ENCODE data around the gene ARHGAP6.

Gene ARHGAP6

GRCh38 chrX:11185861-11186260 is 479.9 kb downstream of the ARHGAP6 start:
- Mint-ChIP-seq H3K9me3 (no peaks in the 10 kb centered on the region), H3K27ac (no peak overlapping the region), H3K36me3 (ENCODE audit: low read depth) (no peaks in the 10 kb centered on the region), H3K4me1 (ENCODE audit: low read depth) (no peaks in the 10 kb centered on the region), H3K4me3 (no peak overlapping the region), H3K27me3 (no peaks in the 10 kb centered on the region)
- intact Hi-C loops (cut with micrococcal nuclease) = no loop called here

GRCh38 chrX:11180571-11180970 is 485.1 kb downstream of the ARHGAP6 start:
- Mint-ChIP-seq H3K4me1 (ENCODE audit: low read depth) (no peaks in the 10 kb centered on the region), H3K36me3 (ENCODE audit: low read depth) (no peaks in the 10 kb centered on the region), H3K27ac (no peak overlapping the region), H3K27me3 (no peaks in the 10 kb centered on the region), H3K4me3 (no peak overlapping the region), H3K9me3 (no peaks in the 10 kb centered on the region)
- intact Hi-C loops (cut with micrococcal nuclease) = no loop called here

GRCh38 chrX:11172415-11172814 is 493.3 kb downstream of the ARHGAP6 start:
- intact Hi-C loops (cut with micrococcal nuclease) = no loop called here
- Mint-ChIP-seq H3K36me3 (ENCODE audit: low read depth) (no peaks in the 10 kb centered on the region), H3K27ac (no peak overlapping the region), H3K9me3 (no peaks in the 10 kb centered on the region), H3K4me1 (ENCODE audit: low read depth) (peaks cover 6% of the 10 kb centered on the region), H3K27me3 (no peaks in the 10 kb centered on the region), H3K4me3 (no peak overlapping the region)

- H3K27me3 Mint-ChIP-seq = no peaks in the 10 kb centered on the region
- peaks cover 6% of the 10 kb centered on the region for H3K4me1 Mint-ChIP-seq (ENCODE audit: low read depth)
- no peak overlapping the region for H3K27ac Mint-ChIP-seq
- intact Hi-C loops (cut with micrococcal nuclease) = no loop called here
- no peaks in the 10 kb centered on the region for H3K9me3 Mint-ChIP-seq
- no peaks in the 10 kb centered on the region for H3K36me3 Mint-ChIP-seq (ENCODE audit: low read depth)
- no peak overlapping the region for H3K4me3 Mint-ChIP-seq
Measured at GRCh38 chrX:11171956-11172355, 493.8 kb downstream of the ARHGAP6 start.

- Mint-ChIP-seq H3K4me3 (no peak overlapping the region), H3K4me1 (ENCODE audit: low read depth) (no peaks in the 10 kb centered on the region), H3K27ac (no peak overlapping the region), H3K36me3 (ENCODE audit: low read depth) (no peaks in the 10 kb centered on the region), H3K9me3 (no peaks in the 10 kb centered on the region), H3K27me3 (no peaks in the 10 kb centered on the region)
- intact Hi-C loops (cut with micrococcal nuclease) = no loop called here
Measured at GRCh38 chrX:11164433-11164832, 501.3 kb downstream of the ARHGAP6 start.

GRCh38 chrX:11159149-11159548 is 506.6 kb downstream of the ARHGAP6 start:
- H3K27me3 Mint-ChIP-seq = no peaks in the 10 kb centered on the region
- H3K36me3 Mint-ChIP-seq (ENCODE audit: low read depth) = no peaks in the 10 kb centered on the region
- no peak overlapping the region for H3K4me3 Mint-ChIP-seq
- no peaks in the 10 kb centered on the region for H3K4me1 Mint-ChIP-seq (ENCODE audit: low read depth)
- H3K9me3 Mint-ChIP-seq = no peaks in the 10 kb centered on the region
- no peak overlapping the region for H3K27ac Mint-ChIP-seq
- intact Hi-C loops (cut with micrococcal nuclease) = no loop called here

- no peak overlapping the region for H3K4me3 Mint-ChIP-seq
- no peaks in the 10 kb centered on the region for H3K27me3 Mint-ChIP-seq
- no peaks in the 10 kb centered on the region for H3K9me3 Mint-ChIP-seq
- no peak overlapping the region for H3K27ac Mint-ChIP-seq
- H3K36me3 Mint-ChIP-seq (ENCODE audit: low read depth) = no peaks in the 10 kb centered on the region
- intact Hi-C loops (cut with micrococcal nuclease) = no loop called here
- no peaks in the 10 kb centered on the region for H3K4me1 Mint-ChIP-seq (ENCODE audit: low read depth)
Measured at GRCh38 chrX:11151799-11152559, 513.7 kb downstream of the ARHGAP6 start.

- no peaks in the 10 kb centered on the region for H3K4me1 Mint-ChIP-seq (ENCODE audit: low read depth)
- no peaks in the 10 kb centered on the region for H3K9me3 Mint-ChIP-seq
- H3K27me3 Mint-ChIP-seq = no peaks in the 10 kb centered on the region
- intact Hi-C loops (cut with micrococcal nuclease) = loop anchor here (5.0 to 10.0 kb wide), 2 partner anchors 236 to 299 kb away; no protein-coding TSS in a partner anchor
- no peaks in the 10 kb centered on the region for H3K36me3 Mint-ChIP-seq (ENCODE audit: low read depth)
- no peak overlapping the region for H3K27ac Mint-ChIP-seq
- H3K4me3 Mint-ChIP-seq = no peak overlapping the region
Measured at GRCh38 chrX:11148401-11148800, 517.3 kb downstream of the ARHGAP6 start.

GRCh38 chrX:11146411-11146810 is 519.3 kb downstream of the ARHGAP6 start:
- H3K27ac Mint-ChIP-seq = no peak overlapping the region
- no peaks in the 10 kb centered on the region for H3K4me1 Mint-ChIP-seq (ENCODE audit: low read depth)
- no peak overlapping the region for H3K4me3 Mint-ChIP-seq
- H3K27me3 Mint-ChIP-seq = peaks cover 1% of the 10 kb centered on the region
- no peaks in the 10 kb centered on the region for H3K36me3 Mint-ChIP-seq (ENCODE audit: low read depth)
- H3K9me3 Mint-ChIP-seq = no peaks in the 10 kb centered on the region
- intact Hi-C loops (cut with micrococcal nuclease) = loop anchor here (5.0 to 10.0 kb wide), 2 partner anchors 238 to 301 kb away; no protein-coding TSS in a partner anchor

GRCh38 chrX:11143931-11144678 is 521.6 kb downstream of the ARHGAP6 start:
- Mint-ChIP-seq H3K4me3 (no peak overlapping the region), H3K36me3 (ENCODE audit: low read depth) (no peaks in the 10 kb centered on the region), H3K27me3 (peaks cover 11% of the 10 kb centered on the region), H3K27ac (no peak overlapping the region), H3K4me1 (ENCODE audit: low read depth) (no peaks in the 10 kb centered on the region), H3K9me3 (no peaks in the 10 kb centered on the region)
- intact Hi-C loops (cut with micrococcal nuclease) = loop anchor here (2.0 to 10.0 kb wide), 2 partner anchors 241 to 387 kb away; no protein-coding TSS in a partner anchor

GRCh38 chrX:11138498-11139390 is 527.0 kb downstream of the ARHGAP6 start:
- intact Hi-C loops (cut with micrococcal nuclease) = loop anchor here (10.0 kb wide), 1 partner anchor 414 kb away; no protein-coding TSS in a partner anchor
- H3K36me3 Mint-ChIP-seq (ENCODE audit: low read depth) = no peaks in the 10 kb centered on the region

GRCh38 chrX:11137543-11138139 is 528.1 kb downstream of the ARHGAP6 start:
- no peaks in the 10 kb centered on the region for H3K36me3 Mint-ChIP-seq (ENCODE audit: low read depth)
- H3K4me1 Mint-ChIP-seq (ENCODE audit: low read depth) = no peaks in the 10 kb centered on the region
- no peak overlapping the region for H3K27ac Mint-ChIP-seq
- no peaks in the 10 kb centered on the region for H3K9me3 Mint-ChIP-seq
- intact Hi-C loops (cut with micrococcal nuclease) = loop anchor here (2.0 to 10.0 kb wide), 2 partner anchors 413 to 949 kb away; no protein-coding TSS in a partner anchor
- peaks cover 16% of the 10 kb centered on the region for H3K27me3 Mint-ChIP-seq
- H3K4me3 Mint-ChIP-seq = no peak overlapping the region

More at GRCh38 chrX:11138498-11139390, 527.0 kb downstream of the ARHGAP6 start:
- Mint-ChIP-seq H3K9me3 (no peaks in the 10 kb centered on the region), H3K4me1 (ENCODE audit: low read depth) (no peaks in the 10 kb centered on the region), H3K27me3 (peaks cover 16% of the 10 kb centered on the region), H3K4me3 (no peak overlapping the region), H3K27ac (no peak overlapping the region)

GRCh38 chrX:11135564-11136185 is 530.0 kb downstream of the ARHGAP6 start:
- peaks cover 13% of the 10 kb centered on the region for H3K27me3 Mint-ChIP-seq
- intact Hi-C loops (cut with micrococcal nuclease) = loop anchor here (2.0 to 10.0 kb wide), 2 partner anchors 411 to 947 kb away; no protein-coding TSS in a partner anchor
- no peak overlapping the region for H3K4me3 Mint-ChIP-seq

More at GRCh38 chrX:11135564-11136185, 530.0 kb downstream of the ARHGAP6 start:
- Mint-ChIP-seq H3K4me1 (ENCODE audit: low read depth) (peaks cover 11% of the 10 kb centered on the region), H3K9me3 (no peaks in the 10 kb centered on the region), H3K27ac (no peak overlapping the region), H3K36me3 (ENCODE audit: low read depth) (no peaks in the 10 kb centered on the region)

Measured in dendritic cell treated with granulocyte-macrophage colony-stimulating factor and Interleukin-4, amounts not matched to agents 40 ng/mL and 50 ng/mL, for 4 days (primary cell).